ENCODE data around the gene FUT7.

Gene FUT7

DNA sequence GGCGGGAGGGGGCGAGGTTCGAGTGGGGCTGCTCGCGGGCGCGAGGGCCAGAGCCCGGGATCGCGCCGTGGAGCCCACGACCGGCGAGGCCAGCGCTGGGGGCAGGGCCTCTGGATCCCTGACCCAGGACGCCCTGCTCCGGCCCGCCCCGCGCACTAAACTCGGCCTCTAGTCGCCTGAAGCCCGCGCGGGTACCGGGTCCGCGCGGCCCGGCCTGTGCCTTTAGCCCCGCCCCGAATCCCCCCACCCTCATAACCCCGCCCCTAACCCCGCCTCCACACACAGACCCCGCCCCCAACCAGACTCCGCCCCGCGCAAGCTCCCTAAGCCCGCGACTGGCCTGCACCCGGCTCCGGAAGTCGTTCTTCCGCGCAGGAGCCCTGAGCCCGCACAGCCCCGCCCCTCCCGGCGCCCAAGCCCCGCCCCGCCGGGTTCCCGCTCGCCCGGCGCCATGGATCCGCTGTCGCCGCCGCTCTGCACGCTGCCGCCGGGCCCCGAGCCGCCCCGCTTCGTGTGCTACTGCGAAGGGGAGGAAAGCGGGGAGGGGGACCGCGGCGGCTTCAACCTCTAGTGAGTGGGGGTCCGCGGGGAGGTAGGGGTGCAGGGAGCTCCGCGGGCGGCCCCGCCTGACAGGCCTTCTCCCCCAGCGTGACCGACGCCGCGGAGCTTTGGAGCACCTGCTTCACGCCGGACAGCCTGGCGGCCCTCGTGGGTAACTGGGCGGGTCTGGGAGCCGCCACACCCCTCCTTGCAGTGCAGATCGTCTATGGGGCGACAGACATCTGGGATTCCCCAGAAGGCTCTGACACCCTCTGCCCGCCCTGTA, 39.7 kb downstream of the FUT7 start, which contains the start of gene PAXX:
TSS of gene PAXX (plus strand) at position 430 of the 826 bp plus-strand sequence. CDS start at position 452, 22 bp downstream.
- H3K4me3 ChIP-seq (ENCODE audit: low read depth, low read length), result peak within 1 kb of the TSS; percentile 75
- DNase-seq (ENCODE audit: low read depth), result peak; percentile 51

DNA sequence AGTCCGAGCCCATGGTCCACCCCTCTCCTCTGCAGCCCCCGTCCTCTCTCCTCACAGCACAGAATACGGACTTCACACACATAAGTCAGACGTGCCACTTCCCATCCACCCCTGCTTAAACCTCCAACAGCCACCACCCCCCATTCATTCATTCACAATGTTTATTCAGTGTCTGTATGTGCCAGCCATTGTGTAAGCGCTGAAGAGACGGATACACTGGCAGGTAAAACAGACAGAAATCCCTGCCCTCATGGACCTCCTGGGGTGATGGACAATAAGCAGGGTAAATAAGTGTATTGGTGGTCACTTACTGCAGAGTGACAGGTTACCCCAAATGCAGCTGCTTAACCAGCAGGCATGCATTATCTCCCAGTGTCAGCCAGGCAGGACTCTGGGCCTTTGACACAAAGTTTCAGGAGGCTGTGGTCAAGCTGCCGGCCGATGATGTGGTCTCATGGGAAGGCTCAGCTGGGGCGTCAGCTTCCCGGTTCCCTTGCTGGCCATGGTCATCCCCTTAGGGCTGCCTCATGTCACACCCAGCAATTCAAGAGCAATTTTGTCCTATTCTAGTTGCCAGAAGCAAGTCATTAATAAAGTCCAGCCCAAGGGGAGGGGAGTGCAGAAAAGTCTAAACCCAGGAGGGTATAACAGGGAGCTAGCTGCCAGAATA, 41.5 kb downstream of the FUT7 start:
- H3K4me3 ChIP-seq (ENCODE audit: low read depth, low read length), result no peak overlapping the region
- DNase-seq (ENCODE audit: low read depth), result no peak

DNA sequence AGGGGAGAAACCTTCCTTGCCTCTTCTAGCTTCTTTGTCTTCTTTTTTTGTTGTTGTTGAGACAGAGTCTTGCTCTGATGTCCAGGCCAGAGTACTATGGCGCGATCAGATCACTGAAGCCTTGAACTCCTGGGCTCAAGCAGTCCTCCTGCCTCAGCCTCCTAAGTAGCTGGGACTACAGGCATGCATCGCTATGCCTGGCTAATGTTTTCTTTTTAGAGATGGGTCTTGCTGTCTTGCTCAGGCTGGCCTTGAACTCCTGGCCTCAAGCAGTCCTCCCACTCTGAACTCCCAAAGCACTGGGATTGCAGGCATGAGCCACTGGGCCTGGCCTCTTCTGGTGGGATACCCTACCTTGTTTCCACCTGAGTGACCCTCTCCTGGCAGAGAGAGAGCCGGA, 43.0 kb downstream of the FUT7 start:
- DNase-seq (ENCODE audit: low read depth), result no peak
- H3K4me3 ChIP-seq (ENCODE audit: low read depth, low read length), result no peak overlapping the region

DNA sequence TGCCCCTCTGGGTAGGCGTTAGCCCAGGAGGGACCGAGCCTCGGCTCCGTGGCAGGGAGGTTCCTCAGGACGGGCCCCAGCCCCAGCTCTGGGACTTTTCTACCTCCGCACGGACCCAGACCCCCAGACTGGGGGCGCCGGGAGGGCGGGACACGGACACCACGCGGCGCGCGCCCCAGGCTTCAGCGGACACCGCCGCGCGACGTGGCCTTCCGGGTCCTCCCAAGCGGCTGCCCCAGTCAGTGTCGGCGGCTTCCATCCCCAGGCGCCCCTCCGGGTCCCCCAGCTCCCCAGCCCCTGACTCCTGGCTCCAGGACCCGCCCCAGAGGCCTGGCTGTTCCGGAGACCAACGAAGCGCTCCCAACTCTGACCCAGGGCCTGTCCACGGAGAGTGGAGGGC, 46.0 kb downstream of the FUT7 start:
- H3K4me3 ChIP-seq (ENCODE audit: low read depth, low read length), result no peak overlapping the region
- no peak for DNase-seq (ENCODE audit: low read depth)

DNA sequence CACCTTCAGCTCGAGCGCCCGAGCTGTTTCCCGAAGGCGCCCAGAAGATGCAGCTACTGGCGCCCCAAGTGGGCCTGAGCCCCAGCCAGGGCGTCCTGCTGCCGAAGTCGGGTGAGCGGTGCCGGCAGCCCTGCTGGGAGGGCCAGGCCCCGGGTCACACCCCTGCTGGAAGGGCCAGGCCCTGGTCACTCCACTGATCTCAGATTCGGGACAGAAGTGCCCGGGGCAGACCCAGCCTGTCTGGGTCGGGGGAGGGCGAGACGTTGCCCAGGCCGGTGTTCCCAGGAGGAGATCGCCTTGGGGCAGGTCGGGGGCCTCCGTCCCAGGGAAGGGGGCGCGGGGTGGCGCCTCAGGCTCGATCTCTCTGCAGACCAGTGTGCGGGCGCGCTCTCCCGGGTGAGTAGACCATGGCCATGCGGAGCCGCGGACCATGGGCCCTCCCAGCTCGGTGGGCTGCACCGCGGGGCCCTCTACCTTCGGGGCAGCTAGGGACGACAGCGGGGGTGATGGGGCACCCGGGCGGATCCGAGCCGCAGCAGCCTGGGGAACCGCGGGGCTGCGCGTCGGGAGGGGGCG, 46.8 kb downstream of the FUT7 start:
- H3K4me3 ChIP-seq (ENCODE audit: low read depth, low read length), result no peak overlapping the region
- no peak for DNase-seq (ENCODE audit: low read depth)

DNA sequence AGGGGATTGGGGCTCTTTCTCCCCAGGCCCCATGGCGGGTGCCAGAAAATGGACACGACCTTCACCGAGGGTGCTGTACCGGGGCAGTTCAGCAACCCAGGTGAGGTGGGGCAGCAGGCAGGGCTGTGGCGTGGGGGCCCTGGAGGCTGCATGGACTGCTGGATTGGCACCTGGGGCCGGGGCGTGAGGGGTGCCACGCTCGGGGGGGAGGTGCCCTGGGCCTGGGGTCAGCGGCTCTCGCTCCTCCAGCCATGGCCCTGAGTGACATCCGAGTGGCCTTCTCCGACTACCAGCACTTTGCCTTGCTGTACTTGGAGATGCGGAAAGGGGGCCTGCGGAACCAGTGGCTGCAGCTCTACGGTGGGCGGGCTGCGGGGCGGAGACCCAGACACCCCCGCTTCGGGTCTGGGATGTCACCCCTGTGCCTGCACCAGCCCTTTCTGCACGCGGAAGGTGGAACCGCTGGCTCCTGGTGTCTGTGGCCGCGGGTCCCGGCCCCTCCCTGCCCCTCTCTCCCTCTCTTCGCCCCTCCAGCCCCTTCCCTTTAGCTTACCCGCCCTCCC, 47.3 kb downstream of the FUT7 start:
- H3K4me3 ChIP-seq (ENCODE audit: low read depth, low read length), result no peak overlapping the region
- no peak for DNase-seq (ENCODE audit: low read depth)

DNA sequence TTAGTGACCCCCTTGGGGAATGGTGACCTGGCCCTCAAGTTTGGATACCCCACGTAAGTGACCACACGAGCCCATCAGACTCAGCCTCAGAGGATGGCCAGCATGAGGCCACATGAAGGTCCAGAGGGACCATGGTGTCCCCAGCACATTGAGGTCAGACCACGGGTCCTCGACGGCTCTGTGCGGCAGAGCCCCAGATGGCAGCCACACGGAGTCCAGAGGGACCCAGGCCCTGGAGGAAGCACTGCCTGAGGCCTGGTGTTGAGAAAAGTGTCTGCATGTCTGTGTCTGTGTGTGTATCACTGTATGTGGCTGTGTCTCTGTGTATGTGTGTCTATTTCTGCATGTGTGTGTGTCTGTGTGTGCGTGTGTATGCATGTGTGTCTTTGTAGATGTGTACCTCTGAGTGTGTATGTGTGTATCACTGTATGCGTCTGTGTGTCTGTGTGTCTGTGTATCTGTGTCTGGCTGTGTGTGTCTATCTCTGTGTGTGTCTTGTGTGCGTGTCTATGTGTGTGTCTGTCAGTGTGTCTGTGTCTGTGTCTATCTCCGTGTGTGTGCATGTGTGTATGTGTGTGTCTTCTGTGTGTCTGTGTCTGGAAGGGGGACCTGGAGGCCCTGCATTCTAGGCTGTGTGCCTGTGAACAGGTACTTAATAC, 48.1 kb downstream of the FUT7 start:
- DNase-seq (ENCODE audit: low read depth), result no peak
- no peak overlapping the region for H3K4me3 ChIP-seq (ENCODE audit: low read depth, low read length)

DNA sequence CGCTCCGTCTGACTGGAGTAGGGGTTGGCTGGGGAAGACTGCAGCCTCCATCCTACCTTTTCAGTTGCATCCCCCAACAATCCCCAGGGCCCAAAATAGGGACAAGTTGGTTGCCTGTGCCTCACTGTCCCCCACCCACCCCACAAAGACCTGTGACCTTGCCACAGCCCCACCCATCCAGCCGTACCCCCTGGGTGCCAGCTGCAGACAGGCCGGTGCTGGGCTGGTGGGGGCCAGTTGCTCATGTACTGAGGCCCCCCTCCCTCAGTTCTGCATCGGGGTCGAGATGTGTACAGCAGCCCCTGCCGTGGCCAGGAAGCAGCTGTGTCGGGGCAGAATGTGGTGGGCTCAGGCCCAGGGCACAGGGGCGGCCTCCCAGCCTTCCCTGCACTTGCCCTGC, 48.7 kb downstream of the FUT7 start:
- DNase-seq (ENCODE audit: low read depth), result no peak
- H3K4me3 ChIP-seq (ENCODE audit: low read depth, low read length), result no peak overlapping the region

DNA sequence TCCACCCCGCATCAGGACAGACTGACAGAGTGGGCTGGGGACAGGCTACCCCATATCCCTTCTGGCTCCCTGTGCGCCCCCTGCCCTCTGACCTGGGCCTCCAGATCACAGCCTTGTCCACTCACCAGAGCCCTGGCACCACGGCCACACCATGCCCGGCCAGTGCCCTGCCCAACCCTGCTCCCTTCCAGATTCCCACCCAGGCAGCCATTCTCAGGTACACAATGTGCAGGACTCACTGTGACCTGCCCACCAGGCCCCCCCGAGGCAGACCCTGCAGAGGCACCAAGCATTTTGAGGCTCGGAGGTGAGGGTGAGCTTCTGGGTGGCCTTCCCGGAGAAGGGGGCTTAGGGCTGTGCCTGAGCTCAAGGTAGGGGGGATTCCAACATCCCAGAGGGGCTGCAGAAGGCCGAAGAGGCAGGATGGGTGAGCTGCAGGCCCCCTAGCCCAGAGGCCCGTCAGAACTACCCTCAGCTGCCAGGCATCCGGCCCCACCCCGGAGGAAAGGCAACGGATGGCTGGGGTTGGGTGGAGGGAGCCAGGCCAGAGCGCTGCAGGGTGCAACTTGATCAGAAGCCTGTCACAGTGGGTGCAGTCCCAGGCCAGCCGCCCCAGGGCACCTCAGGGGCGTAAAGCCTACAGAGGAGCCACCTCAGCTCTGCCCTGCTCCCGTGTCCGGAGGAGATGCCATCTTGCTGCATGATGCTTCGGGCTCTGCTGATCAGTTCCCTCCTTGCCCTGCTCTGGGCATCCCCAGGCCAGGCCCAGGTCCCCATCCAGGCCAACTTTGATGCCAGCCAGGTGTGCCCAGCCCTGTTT, 49.4 kb downstream of the FUT7 start, which contains the start of gene LCNL1:
TSS of gene LCNL1 (plus strand) at position 762 of the 820 bp plus-strand sequence. CDS start 594 bp downstream, outside the sequence.
- DNase-seq (ENCODE audit: low read depth), result no peak
- no peak within 1 kb of the TSS for H3K4me3 ChIP-seq (ENCODE audit: low read depth, low read length)

DNA sequence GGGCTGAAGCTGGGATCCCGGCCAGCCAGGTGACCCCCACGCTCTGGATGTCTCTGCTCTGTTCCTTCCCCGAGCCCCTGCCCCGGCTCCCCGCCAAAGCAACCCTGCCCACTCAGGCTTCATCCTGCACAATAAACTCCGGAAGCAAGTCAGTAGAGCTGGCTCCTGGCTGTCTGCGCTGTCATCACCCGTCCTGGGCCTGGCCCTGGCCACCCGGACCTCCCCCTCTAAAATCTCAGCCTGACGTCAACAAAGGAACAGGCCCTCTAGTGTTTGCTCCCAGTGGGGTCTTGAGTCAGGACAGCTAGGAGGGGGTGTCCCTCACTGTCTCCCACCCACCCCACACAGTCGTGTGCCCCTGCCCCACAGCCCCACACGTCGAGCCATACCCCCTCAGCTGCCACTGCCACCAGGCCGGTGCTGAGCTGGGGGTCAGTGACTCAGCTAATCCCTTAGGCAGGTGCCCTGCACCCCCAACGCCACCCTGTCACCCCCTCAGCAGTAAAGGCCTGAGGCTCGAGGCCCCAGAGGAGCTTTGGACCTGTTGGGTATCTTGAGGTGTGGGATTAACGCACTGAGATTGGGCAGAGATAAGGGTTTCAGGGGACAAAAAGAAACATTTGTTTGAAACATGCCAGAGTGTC, 50.2 kb downstream of the FUT7 start:
- H3K4me3 ChIP-seq (ENCODE audit: low read depth, low read length), result no peak overlapping the region
- no peak for DNase-seq (ENCODE audit: low read depth)

DNA sequence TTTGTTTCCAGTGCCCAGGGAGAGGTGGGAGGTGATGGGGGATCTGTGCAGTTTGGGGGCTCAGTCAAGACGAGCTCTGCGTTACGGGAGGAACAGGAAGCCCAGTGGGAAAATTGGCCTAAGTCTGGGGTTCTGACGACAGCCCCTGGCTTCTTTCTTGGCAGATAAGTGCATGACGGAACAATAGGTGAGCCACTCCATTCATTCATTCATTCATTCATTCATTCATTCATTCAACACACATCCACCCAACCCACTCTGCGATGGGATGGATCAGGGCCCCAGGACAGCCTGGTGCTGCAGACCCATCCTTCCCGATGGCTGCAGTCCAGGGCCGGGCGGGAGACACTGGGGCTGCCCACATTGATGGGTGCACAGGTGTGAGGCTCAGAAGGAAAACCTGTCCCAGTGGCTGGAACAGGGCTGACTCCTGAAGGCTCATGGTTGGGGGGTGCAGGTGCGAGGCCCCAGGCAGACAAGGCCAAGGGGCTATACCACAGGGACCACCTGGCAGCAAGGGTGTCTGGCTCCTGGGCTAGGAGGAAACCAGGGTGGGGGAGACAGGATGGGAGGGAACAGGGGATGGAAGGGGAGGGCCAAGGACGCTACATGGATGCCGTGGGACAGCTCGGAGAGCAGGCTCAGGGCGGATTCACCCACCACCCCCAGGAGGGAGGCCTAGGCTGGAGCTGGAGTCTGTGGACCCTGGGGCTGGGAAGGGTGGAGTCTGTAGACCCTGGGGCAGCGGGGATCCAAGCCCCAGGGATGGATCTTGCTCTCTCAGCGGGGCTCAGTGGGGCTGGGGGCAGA, 51.0 kb downstream of the FUT7 start:
- no peak for DNase-seq (ENCODE audit: low read depth)
- H3K4me3 ChIP-seq (ENCODE audit: low read depth, low read length), result no peak overlapping the region

All from skeletal muscle cell (primary cell).